GM23338 (cell line): ENCODE results near the gene NCKAP5.

Experiments used
- CREB1 ChIP-seq: fragments of 250-450 bp; sonication (Bioruptor Pico); IDR thresholded peaks from 2 replicates; pipeline ENCODE4 v1.5.0; 2020; ENCODE audit warnings: low read depth, mild to moderate bottlenecking, moderate library complexity
- EZH2 ChIP-seq: fragments of 200-600 bp; sonication (generic); IDR thresholded peaks from one replicate; pipeline ENCODE4 v1.8.0; 2017; ENCODE audit warnings: antibody characterized with exemption, mild to moderate bottlenecking, low read depth; ENCODE audit not compliant: unreplicated experiment
- EZH2phosphoT487 ChIP-seq: fragments of 200-600 bp; sonication (generic); IDR thresholded peaks from one replicate; pipeline ENCODE4 v1.8.1; 2018; ENCODE audit warnings: antibody characterized with exemption; ENCODE audit not compliant: unreplicated experiment
- JUNB ChIP-seq: IDR thresholded peaks from one replicate; pipeline ENCODE4 v1.6.1; 2016; ENCODE audit warnings: antibody characterized with exemption; ENCODE audit not compliant: unreplicated experiment
- POLR2AphosphoS5 ChIP-seq: IDR thresholded peaks from 2 replicates; pipeline ENCODE4 v1.6.1; 2016; ENCODE audit warnings: antibody characterized with exemption, low read depth
- STAT1 ChIP-seq: IDR thresholded peaks from one replicate; pipeline ENCODE4 v1.6.1; 2016; ENCODE audit warnings: antibody characterized with exemption; ENCODE audit not compliant: unreplicated experiment
- TF ChIP-seq, protein P1 (sequence below), 2 experiments: fragments of 200-600 bp in 1 of 2; sonication (generic) in 1 of 2; conservative IDR thresholded peaks; 2 replicates each; pipeline versions ENCODE4 v1.5.1 to v1.6.1; 2016 to 2017; ENCODE audit warnings: antibody characterized with exemption in 2 of 2, low read depth in 2 of 2, mild to moderate bottlenecking in 2 of 2, moderate library complexity in 1 of 2
- TF ChIP-seq, protein P2 (sequence below): IDR thresholded peaks from 2 replicates; pipeline ENCODE4 v1.6.1; 2016; ENCODE audit warnings: antibody characterized with exemption
- TF ChIP-seq, protein P3 (sequence below): IDR thresholded peaks from one replicate; pipeline ENCODE4 v1.6.1; 2018; ENCODE audit warnings: antibody characterized with exemption; ENCODE audit not compliant: unreplicated experiment

DNA sequence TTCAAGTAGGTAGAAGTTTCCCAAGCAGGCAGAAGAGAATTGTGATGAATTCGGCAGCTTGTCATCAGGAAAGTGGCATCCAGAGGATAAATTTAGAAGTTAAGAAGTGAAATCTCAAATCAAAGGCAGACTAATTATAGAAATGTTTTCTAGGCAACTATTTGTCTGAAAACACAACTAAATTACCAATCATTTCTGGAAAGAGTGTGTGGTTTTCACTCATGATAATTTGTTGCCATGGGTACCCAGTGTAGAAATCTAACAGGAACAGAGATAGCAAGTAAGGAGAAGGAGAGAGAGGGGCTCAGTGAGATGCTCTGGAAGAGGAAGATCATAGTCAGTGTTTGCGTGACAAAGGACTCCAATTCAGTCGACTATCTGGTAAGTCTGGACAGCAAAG is 208.1 kb downstream of the NCKAP5 start:
- TF ChIP-seq, protein P1, sequence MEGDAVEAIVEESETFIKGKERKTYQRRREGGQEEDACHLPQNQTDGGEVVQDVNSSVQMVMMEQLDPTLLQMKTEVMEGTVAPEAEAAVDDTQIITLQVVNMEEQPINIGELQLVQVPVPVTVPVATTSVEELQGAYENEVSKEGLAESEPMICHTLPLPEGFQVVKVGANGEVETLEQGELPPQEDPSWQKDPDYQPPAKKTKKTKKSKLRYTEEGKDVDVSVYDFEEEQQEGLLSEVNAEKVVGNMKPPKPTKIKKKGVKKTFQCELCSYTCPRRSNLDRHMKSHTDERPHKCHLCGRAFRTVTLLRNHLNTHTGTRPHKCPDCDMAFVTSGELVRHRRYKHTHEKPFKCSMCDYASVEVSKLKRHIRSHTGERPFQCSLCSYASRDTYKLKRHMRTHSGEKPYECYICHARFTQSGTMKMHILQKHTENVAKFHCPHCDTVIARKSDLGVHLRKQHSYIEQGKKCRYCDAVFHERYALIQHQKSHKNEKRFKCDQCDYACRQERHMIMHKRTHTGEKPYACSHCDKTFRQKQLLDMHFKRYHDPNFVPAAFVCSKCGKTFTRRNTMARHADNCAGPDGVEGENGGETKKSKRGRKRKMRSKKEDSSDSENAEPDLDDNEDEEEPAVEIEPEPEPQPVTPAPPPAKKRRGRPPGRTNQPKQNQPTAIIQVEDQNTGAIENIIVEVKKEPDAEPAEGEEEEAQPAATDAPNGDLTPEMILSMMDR (conservative IDR thresholded peaks at IDR 0.05; ENCODE audit: low read depth in 2 of 2), result no peak
- no peak for TF ChIP-seq EZH2
- no peak for TF ChIP-seq EZH2phosphoT487
- no peak for TF ChIP-seq CREB1
- TF ChIP-seq STAT1, result no peak
- TF ChIP-seq, protein P2, sequence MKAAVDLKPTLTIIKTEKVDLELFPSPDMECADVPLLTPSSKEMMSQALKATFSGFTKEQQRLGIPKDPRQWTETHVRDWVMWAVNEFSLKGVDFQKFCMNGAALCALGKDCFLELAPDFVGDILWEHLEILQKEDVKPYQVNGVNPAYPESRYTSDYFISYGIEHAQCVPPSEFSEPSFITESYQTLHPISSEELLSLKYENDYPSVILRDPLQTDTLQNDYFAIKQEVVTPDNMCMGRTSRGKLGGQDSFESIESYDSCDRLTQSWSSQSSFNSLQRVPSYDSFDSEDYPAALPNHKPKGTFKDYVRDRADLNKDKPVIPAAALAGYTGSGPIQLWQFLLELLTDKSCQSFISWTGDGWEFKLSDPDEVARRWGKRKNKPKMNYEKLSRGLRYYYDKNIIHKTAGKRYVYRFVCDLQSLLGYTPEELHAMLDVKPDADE, result no peak
- TF ChIP-seq, protein P3, sequence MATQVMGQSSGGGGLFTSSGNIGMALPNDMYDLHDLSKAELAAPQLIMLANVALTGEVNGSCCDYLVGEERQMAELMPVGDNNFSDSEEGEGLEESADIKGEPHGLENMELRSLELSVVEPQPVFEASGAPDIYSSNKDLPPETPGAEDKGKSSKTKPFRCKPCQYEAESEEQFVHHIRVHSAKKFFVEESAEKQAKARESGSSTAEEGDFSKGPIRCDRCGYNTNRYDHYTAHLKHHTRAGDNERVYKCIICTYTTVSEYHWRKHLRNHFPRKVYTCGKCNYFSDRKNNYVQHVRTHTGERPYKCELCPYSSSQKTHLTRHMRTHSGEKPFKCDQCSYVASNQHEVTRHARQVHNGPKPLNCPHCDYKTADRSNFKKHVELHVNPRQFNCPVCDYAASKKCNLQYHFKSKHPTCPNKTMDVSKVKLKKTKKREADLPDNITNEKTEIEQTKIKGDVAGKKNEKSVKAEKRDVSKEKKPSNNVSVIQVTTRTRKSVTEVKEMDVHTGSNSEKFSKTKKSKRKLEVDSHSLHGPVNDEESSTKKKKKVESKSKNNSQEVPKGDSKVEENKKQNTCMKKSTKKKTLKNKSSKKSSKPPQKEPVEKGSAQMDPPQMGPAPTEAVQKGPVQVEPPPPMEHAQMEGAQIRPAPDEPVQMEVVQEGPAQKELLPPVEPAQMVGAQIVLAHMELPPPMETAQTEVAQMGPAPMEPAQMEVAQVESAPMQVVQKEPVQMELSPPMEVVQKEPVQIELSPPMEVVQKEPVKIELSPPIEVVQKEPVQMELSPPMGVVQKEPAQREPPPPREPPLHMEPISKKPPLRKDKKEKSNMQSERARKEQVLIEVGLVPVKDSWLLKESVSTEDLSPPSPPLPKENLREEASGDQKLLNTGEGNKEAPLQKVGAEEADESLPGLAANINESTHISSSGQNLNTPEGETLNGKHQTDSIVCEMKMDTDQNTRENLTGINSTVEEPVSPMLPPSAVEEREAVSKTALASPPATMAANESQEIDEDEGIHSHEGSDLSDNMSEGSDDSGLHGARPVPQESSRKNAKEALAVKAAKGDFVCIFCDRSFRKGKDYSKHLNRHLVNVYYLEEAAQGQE, result no peak
- no peak for TF ChIP-seq JUNB
- TF ChIP-seq POLR2AphosphoS5, result no peak
